Measurements from ENCODE around the gene ARSB.

DNA sequence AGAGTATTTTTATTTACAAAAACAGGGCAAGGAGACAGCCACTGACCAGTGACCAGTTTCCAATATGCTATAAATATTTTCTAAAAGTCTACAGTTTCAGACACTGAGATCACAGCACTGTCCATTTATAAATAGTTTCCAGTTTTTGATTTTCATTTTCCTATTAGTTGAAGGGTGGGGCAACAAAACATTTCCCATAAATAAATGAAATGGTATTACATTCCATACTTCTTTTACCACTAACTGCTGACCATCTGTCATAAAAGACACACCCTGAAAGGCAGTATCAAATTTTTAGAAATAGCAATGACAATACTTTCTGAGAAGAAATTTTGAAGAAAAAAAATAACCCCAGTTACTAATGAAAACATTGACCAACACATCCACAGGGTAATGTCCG, 126.7 kb downstream of the ARSB start:
- TF ChIP-seq POLR2A (IDR thresholded peaks at IDR 0.05): no peak
- TF ChIP-seq, protein P1, sequence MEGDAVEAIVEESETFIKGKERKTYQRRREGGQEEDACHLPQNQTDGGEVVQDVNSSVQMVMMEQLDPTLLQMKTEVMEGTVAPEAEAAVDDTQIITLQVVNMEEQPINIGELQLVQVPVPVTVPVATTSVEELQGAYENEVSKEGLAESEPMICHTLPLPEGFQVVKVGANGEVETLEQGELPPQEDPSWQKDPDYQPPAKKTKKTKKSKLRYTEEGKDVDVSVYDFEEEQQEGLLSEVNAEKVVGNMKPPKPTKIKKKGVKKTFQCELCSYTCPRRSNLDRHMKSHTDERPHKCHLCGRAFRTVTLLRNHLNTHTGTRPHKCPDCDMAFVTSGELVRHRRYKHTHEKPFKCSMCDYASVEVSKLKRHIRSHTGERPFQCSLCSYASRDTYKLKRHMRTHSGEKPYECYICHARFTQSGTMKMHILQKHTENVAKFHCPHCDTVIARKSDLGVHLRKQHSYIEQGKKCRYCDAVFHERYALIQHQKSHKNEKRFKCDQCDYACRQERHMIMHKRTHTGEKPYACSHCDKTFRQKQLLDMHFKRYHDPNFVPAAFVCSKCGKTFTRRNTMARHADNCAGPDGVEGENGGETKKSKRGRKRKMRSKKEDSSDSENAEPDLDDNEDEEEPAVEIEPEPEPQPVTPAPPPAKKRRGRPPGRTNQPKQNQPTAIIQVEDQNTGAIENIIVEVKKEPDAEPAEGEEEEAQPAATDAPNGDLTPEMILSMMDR (IDR thresholded peaks at IDR 0.05): no peak
